ENCODE measurements around the gene LRRTM2.
"Not testable (repeated sequence)": the region's sequence is repeated elsewhere in the genome, so short reads cannot be mapped to it uniquely, and the experiment has no call there.

The LRRTM2 gene

GRCh38 chr5:138837160-138837559 is 38.0 kb downstream of the LRRTM2 start:
- in situ Hi-C loops (cut with MboI; ENCODE audit: low pct_unique_long_range_greater_than_20kb, low sequenced_read_pairs, unreplicated experiment), result no loop called here
- TF ChIP-seq CTCF (IDR thresholded peaks at IDR 0.05; ENCODE audit: extremely low read depth, insufficient read depth, missing control alignments), result no peak
- DNase-seq (ENCODE audit: low spot score), result no peak

- in situ Hi-C loops (cut with MboI; ENCODE audit: low pct_unique_long_range_greater_than_20kb, low sequenced_read_pairs, unreplicated experiment); DNase-seq (ENCODE audit: low spot score): not testable (repeated sequence)
Measured at GRCh38 chr5:138834853-138835252, 40.3 kb downstream of the LRRTM2 start.

GRCh38 chr5:138833726-138834480 is 41.2 kb downstream of the LRRTM2 start:
- in situ Hi-C loops (cut with MboI; ENCODE audit: low pct_unique_long_range_greater_than_20kb, low sequenced_read_pairs, unreplicated experiment), result no loop called here
- no peak for DNase-seq (ENCODE audit: low spot score)
- TF ChIP-seq CTCF (IDR thresholded peaks at IDR 0.05; ENCODE audit: extremely low read depth, insufficient read depth, missing control alignments), result no peak

- in situ Hi-C loops (cut with MboI; ENCODE audit: low pct_unique_long_range_greater_than_20kb, low sequenced_read_pairs, unreplicated experiment), result no loop called here
- no peak for TF ChIP-seq CTCF (IDR thresholded peaks at IDR 0.05; ENCODE audit: extremely low read depth, insufficient read depth, missing control alignments)
- DNase-seq (ENCODE audit: low spot score), result no peak
Measured at GRCh38 chr5:138833080-138833479, 42.1 kb downstream of the LRRTM2 start.

- in situ Hi-C loops (cut with MboI; ENCODE audit: low pct_unique_long_range_greater_than_20kb, low sequenced_read_pairs, unreplicated experiment), result no loop called here
- TF ChIP-seq CTCF (IDR thresholded peaks at IDR 0.05; ENCODE audit: extremely low read depth, insufficient read depth, missing control alignments), result no peak
- DNase-seq (ENCODE audit: low spot score), result no peak
Measured at GRCh38 chr5:138832218-138832617, 42.9 kb downstream of the LRRTM2 start.

GRCh38 chr5:138831703-138832102 is 43.4 kb downstream of the LRRTM2 start:
- in situ Hi-C loops (cut with MboI; ENCODE audit: low pct_unique_long_range_greater_than_20kb, low sequenced_read_pairs, unreplicated experiment), result no loop called here
- DNase-seq (ENCODE audit: low spot score), result no peak
- TF ChIP-seq CTCF (IDR thresholded peaks at IDR 0.05; ENCODE audit: extremely low read depth, insufficient read depth, missing control alignments), result no peak

GRCh38 chr5:138829341-138829740 is 45.8 kb downstream of the LRRTM2 start:
- DNase-seq (ENCODE audit: low spot score), result no peak
- TF ChIP-seq CTCF (IDR thresholded peaks at IDR 0.05; ENCODE audit: extremely low read depth, insufficient read depth, missing control alignments), result no peak
- in situ Hi-C loops (cut with MboI; ENCODE audit: low pct_unique_long_range_greater_than_20kb, low sequenced_read_pairs, unreplicated experiment), result no loop called here

All from GM13977 (cell line).